ENCODE measurements around the gene C1QL1.

The C1QL1 gene

DNA sequence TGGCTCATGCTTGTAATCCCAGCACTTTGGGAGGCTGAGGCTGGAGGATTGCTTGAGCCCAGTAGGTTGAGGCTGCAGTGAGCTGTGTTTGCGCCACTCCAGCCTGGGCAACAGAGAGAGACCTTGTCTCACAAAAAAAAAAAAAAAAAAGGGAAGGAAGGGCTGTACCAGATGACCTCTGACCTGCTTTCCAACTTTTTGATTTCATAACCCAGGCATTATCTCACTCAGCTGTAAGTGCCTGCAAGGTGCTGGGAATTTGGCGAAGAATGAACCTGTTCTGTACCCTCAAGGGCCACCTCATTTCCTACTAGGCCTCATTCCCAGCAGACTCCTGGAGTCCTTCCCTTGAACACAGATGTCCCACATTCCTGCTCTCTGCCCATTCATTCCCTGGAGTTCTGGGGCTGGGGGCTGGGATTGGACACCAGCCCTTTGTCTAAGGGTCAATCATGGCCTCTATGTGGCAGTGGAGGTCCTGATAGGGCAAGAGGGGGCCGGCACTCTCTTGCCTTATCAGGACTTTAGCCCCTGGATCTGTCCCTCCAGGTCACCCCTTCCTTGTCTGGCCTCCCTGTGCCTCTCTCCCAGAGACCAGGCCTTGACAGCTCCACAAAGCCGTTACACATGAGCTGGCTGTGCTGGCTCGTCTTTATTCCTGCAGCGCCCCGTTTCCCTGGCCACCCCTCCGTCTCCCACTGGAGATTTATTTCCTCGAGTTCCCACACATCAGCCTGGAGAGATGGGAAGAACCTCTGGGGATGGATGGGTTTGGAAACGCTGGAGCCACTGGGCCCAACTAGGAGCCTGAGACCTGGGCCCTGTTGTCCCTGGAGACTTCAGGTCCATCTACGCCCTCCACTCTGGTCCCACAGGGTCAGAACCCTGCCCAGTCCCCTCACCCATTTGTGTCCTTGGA, 52.0 kb downstream of the C1QL1 start:
- DNase-seq (ENCODE audit: extremely low read depth, insufficient read length), result no peak
- no peaks in the 10 kb centered on the region for H3K36me3 ChIP-seq (ENCODE audit: control insufficient read depth, insufficient read depth, low read length)
- H3K4me3 ChIP-seq (replicated peaks; ENCODE audit: low read depth, low read length), result no peak overlapping the region
- TF ChIP-seq, protein P1, sequence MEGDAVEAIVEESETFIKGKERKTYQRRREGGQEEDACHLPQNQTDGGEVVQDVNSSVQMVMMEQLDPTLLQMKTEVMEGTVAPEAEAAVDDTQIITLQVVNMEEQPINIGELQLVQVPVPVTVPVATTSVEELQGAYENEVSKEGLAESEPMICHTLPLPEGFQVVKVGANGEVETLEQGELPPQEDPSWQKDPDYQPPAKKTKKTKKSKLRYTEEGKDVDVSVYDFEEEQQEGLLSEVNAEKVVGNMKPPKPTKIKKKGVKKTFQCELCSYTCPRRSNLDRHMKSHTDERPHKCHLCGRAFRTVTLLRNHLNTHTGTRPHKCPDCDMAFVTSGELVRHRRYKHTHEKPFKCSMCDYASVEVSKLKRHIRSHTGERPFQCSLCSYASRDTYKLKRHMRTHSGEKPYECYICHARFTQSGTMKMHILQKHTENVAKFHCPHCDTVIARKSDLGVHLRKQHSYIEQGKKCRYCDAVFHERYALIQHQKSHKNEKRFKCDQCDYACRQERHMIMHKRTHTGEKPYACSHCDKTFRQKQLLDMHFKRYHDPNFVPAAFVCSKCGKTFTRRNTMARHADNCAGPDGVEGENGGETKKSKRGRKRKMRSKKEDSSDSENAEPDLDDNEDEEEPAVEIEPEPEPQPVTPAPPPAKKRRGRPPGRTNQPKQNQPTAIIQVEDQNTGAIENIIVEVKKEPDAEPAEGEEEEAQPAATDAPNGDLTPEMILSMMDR (IDR thresholded peaks at IDR 0.05; ENCODE audit: insufficient read depth, low read length, poor library complexity, severe bottlenecking), result no peak
- no peaks in the 10 kb centered on the region for H3K27me3 ChIP-seq (replicated peaks; ENCODE audit: control insufficient read depth, insufficient read depth, low read length)

DNA sequence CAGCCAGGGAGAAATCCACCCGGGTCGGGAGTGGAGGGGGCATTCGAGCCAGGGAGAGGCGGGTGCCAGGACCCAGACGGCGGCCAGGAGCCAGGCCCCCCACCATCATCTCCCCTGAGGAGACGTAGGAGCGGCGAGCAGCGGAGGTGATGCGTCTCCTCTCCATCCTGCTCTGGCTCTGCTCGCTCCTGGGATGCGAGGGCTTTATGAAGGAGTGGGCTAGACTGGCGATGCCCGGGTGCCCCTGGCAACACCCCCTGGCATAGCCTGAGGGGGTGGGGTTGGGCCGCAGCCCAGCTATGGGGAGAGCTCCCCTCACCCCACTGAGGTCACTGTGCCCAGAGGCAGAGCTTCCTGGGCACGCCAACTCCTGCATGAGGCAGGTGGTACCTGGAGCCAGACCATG, 52.8 kb downstream of the C1QL1 start, which contains the start of gene GFAP:
Gene GFAP (minus strand): TSS at position 180 of the 406 bp plus-strand sequence. CDS start 14 bp downstream, at position 166.
- no peak within 1 kb of the TSS for H3K4me3 ChIP-seq (replicated peaks; ENCODE audit: low read depth, low read length)
- H3K27me3 ChIP-seq (replicated peaks; ENCODE audit: control insufficient read depth, insufficient read depth, low read length), result no peaks in the 10 kb centered on the region
- no peaks in the 10 kb centered on the region for H3K36me3 ChIP-seq (ENCODE audit: control insufficient read depth, insufficient read depth, low read length)
- TF ChIP-seq, protein P1 (IDR thresholded peaks at IDR 0.05; ENCODE audit: insufficient read depth, low read length, poor library complexity, severe bottlenecking), result no peak
- no peak for DNase-seq (ENCODE audit: extremely low read depth, insufficient read length)

DNA sequence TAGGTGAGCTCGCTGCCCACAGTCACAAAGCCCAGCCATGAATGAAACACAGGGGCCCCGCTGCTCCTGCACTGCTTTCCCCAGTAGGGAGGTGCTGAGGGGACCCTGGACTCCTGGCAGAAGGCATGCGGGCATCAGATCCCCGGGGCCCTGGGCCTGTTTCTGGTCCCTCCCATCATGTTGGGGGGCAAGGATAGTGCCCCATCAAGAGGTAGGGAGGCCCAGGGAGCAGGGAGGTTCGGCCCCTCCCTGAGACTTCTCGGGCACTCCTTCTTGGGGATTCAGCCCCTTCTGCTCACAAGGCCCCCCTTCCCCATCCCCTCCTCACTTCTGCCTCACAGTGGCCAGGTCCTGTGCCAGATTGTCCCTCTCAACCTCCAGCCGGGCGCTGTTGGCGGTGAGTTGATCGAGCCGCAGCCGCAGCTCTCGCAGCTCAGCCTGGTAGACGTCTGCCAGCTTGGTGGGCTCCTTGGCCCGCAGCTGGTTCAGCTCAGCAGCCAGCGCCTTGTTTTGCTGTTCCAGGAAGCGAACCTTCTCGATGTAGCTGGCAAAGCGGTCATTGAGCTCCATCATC, 53.3 kb downstream of the C1QL1 start:
- Histone ChIP-seq H3K27me3 (replicated peaks; ENCODE audit: control insufficient read depth, insufficient read depth, low read length) (no peaks in the 10 kb centered on the region), H3K36me3 (ENCODE audit: control insufficient read depth, insufficient read depth, low read length) (no peaks in the 10 kb centered on the region), H3K4me3 (replicated peaks; ENCODE audit: low read depth, low read length) (no peak overlapping the region)
- DNase-seq (ENCODE audit: extremely low read depth, insufficient read length), result no peak
- TF ChIP-seq, protein P1 (IDR thresholded peaks at IDR 0.05; ENCODE audit: insufficient read depth, low read length, poor library complexity, severe bottlenecking), result no peak

DNA sequence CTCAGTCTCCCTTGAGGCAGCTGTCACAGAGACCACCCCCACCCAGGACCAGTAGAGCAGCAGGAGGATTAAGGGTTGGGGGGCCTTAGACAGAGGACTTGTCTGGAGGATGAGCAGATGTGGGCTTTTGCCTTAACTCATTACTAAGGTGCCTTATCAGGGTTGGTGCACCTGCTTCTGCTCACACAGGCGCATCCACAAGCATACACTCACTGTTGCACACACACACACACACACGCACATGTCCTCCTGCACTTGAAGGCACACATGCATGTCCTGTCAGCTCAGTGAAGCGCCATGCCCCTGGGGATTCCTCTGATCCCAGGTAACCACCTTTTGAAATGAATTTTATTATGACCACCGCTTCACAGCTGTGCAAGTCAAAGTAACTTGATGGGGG, 54.0 kb downstream of the C1QL1 start:
- no peaks in the 10 kb centered on the region for H3K27me3 ChIP-seq (replicated peaks; ENCODE audit: control insufficient read depth, insufficient read depth, low read length)
- no peak overlapping the region for H3K4me3 ChIP-seq (replicated peaks; ENCODE audit: low read depth, low read length)
- TF ChIP-seq, protein P1 (IDR thresholded peaks at IDR 0.05; ENCODE audit: insufficient read depth, low read length, poor library complexity, severe bottlenecking), result no peak
- H3K36me3 ChIP-seq (ENCODE audit: control insufficient read depth, insufficient read depth, low read length), result no peaks in the 10 kb centered on the region
- no peak for DNase-seq (ENCODE audit: extremely low read depth, insufficient read length)

DNA sequence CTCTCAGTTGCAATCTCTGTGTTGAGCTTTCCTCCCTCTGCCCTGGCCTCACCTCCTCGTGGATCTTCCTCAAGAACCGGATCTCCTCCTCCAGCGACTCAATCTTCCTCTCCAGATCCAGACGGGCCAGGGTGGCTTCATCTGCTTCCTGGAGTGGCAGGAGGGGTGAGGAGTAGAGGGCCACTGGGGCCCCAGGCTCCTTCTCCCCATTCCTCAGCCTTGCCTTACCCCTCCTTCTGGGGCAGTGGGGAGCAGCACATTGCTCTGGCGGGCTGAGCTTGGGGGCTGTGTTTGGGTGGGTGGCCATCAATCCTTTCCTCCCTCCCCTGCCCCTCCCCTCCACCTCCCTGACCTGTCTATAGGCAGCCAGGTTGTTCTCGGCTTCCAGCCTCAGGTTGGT, 54.4 kb downstream of the C1QL1 start:
- no peaks in the 10 kb centered on the region; the same call in 1 of the 2 replicates for H3K27me3 ChIP-seq (replicated peaks; ENCODE audit: control insufficient read depth, insufficient read depth, low read length)
- TF ChIP-seq, protein P1 (IDR thresholded peaks at IDR 0.05; ENCODE audit: insufficient read depth, low read length, poor library complexity, severe bottlenecking), result no peak

More for the DNA sequence above, 54.4 kb downstream of the C1QL1 start:
- no peaks in the 10 kb centered on the region for H3K36me3 ChIP-seq (ENCODE audit: control insufficient read depth, insufficient read depth, low read length)
- no peak overlapping the region for H3K4me3 ChIP-seq (replicated peaks; ENCODE audit: low read depth, low read length)
- DNase-seq (ENCODE audit: extremely low read depth, insufficient read length), result no peak

Measured in GM06990 (cell line).